Uterus (tissue), 2 donors: ENCODE data around the gene CAB39L.
"Not testable (repeated sequence)": the region's sequence is repeated elsewhere in the genome, so short reads cannot be mapped to it uniquely, and the experiment has no call there.

ENCODE experiments used
- CTCF ChIP-seq, 4 experiments: fragments of 200-600 bp in 2 of 4; fragments of 450-650 bp in 2 of 4; sonication (generic) in 2 of 4; IDR thresholded peaks; one replicate each; pipeline ENCODE4 v1.5.1; 2016 to 2019; ENCODE audit warnings: antibody characterized with exemption in 4 of 4, mild to moderate bottlenecking in 2 of 4, moderate library complexity in 1 of 4
- POLR2A ChIP-seq, 2 donors: fragments of 450-650 bp; IDR thresholded peaks; one replicate each; pipeline ENCODE4 v1.6.1; 2016; ENCODE audit warnings: antibody characterized with exemption in 2 of 2, mild to moderate bottlenecking in 1 of 2, moderate library complexity in 1 of 2

GRCh38 chr13:49327145-49327544 lies 116.7 kb downstream of the CAB39L start:
- TF ChIP-seq CTCF, POLR2A (IDR thresholded peaks at IDR 0.05): not testable (repeated sequence)
